ENCODE results near the gene NPPB.

NPPB gene

GRCh38 chr1:11874258-11874562 is 15.5 kb upstream of the NPPB start:
- no peak for TF ChIP-seq CTCF (IDR thresholded peaks at IDR 0.05; ENCODE audit: insufficient read depth, missing control alignments)
- DNase-seq (ENCODE audit: insufficient read length, low spot score) (no peak), FAIRE-seq (no peak)

GRCh38 chr1:11873395-11874257 is 14.9 kb upstream of the NPPB start:
- FAIRE-seq (no peak), DNase-seq (ENCODE audit: insufficient read length, low spot score) (no peak)
- no peak for TF ChIP-seq CTCF (IDR thresholded peaks at IDR 0.05; ENCODE audit: insufficient read depth, missing control alignments)

- FAIRE-seq (no peak), DNase-seq (ENCODE audit: insufficient read length, low spot score) (no peak)
- no peak for TF ChIP-seq CTCF (IDR thresholded peaks at IDR 0.05; ENCODE audit: insufficient read depth, missing control alignments)
These were observed 13.8 kb upstream of the NPPB start for GRCh38 chr1:11872545-11872944.

GRCh38 chr1:11869650-11870207 is 11.0 kb upstream of the NPPB start:
- DNase-seq (ENCODE audit: insufficient read length, low spot score) (no peak), FAIRE-seq (no peak)
- no peak for TF ChIP-seq CTCF (IDR thresholded peaks at IDR 0.05; ENCODE audit: insufficient read depth, missing control alignments)

GRCh38 chr1:11869104-11869503 is 10.4 kb upstream of the NPPB start:
- TF ChIP-seq CTCF (IDR thresholded peaks at IDR 0.05; ENCODE audit: insufficient read depth, missing control alignments) = no peak
- DNase-seq (ENCODE audit: insufficient read length, low spot score) = no peak
- FAIRE-seq = no peak

GRCh38 chr1:11868331-11868980 is 9.7 kb upstream of the NPPB start:
- DNase-seq (ENCODE audit: insufficient read length, low spot score) (no peak), FAIRE-seq (no peak)
- no peak for TF ChIP-seq CTCF (IDR thresholded peaks at IDR 0.05; ENCODE audit: insufficient read depth, missing control alignments)

GRCh38 chr1:11862890-11863289 is 4.1 kb upstream of the NPPB start:
- no peak for DNase-seq (ENCODE audit: insufficient read length, low spot score)
- no peak for FAIRE-seq
- TF ChIP-seq CTCF (IDR thresholded peaks at IDR 0.05; ENCODE audit: insufficient read depth, missing control alignments) = no peak

Data from D721Med (cell line).